Measurements from ENCODE around the gene BNIP5.

- TF ChIP-seq, protein P1, sequence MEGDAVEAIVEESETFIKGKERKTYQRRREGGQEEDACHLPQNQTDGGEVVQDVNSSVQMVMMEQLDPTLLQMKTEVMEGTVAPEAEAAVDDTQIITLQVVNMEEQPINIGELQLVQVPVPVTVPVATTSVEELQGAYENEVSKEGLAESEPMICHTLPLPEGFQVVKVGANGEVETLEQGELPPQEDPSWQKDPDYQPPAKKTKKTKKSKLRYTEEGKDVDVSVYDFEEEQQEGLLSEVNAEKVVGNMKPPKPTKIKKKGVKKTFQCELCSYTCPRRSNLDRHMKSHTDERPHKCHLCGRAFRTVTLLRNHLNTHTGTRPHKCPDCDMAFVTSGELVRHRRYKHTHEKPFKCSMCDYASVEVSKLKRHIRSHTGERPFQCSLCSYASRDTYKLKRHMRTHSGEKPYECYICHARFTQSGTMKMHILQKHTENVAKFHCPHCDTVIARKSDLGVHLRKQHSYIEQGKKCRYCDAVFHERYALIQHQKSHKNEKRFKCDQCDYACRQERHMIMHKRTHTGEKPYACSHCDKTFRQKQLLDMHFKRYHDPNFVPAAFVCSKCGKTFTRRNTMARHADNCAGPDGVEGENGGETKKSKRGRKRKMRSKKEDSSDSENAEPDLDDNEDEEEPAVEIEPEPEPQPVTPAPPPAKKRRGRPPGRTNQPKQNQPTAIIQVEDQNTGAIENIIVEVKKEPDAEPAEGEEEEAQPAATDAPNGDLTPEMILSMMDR (IDR thresholded peaks at IDR 0.05), result no peak
- TF ChIP-seq POLR2AphosphoS5 (IDR thresholded peaks at IDR 0.05) (no peak), POLR2A (IDR thresholded peaks at IDR 0.05) (no peak)
These were observed 429 bp downstream of the BNIP5 start for GRCh38 chr6:36336208-36336710.
